Mesodermal cell (in vitro differentiated cells): ENCODE data around the gene TKTL1.

Source experiments
- H3K27ac ChIP-seq: 2 replicates; pipeline ENCODE4 v1.7.0; 2013; ENCODE audit warnings: mild to moderate bottlenecking, low read depth, low read length, moderate library complexity; ENCODE audit not compliant: severe bottlenecking
- H3K36me3 ChIP-seq: 2 replicates; pipeline ENCODE4 v1.7.1; 2013; ENCODE audit warnings: mild to moderate bottlenecking, low read length, moderate library complexity; ENCODE audit not compliant: control insufficient read depth, insufficient read depth
- H3K4me1 ChIP-seq: one replicate; pipeline ENCODE4 v1.7.1; 2013; ENCODE audit warnings: mild to moderate bottlenecking, low read length; ENCODE audit not compliant: insufficient read depth, control insufficient read depth, poor library complexity, severe bottlenecking
- H3K4me3 ChIP-seq: 2 replicates; pipeline ENCODE4 v1.7.0; 2013; ENCODE audit warnings: low read length, control low read depth, mild to moderate bottlenecking; ENCODE audit not compliant: insufficient read depth, poor library complexity, severe bottlenecking; ENCODE audit errors: extremely low read depth
- H3K9me3 ChIP-seq: 2 replicates; pipeline ENCODE4 v1.7.1; 2013; ENCODE audit warnings: mild to moderate bottlenecking, low read length, moderate library complexity; ENCODE audit not compliant: control insufficient read depth
- WGBS, 2 experiments: methylation state at CpG; one replicate each; pipeline ENCODE4 v1.1.5; 2013; ENCODE audit warnings: missing lambda C conversion rate in 2 of 2; ENCODE audit not compliant: insufficient coverage in 2 of 2; 5-methylcytosine and 5-hydroxymethylcytosine counted together

Gene TKTL1

DNA sequence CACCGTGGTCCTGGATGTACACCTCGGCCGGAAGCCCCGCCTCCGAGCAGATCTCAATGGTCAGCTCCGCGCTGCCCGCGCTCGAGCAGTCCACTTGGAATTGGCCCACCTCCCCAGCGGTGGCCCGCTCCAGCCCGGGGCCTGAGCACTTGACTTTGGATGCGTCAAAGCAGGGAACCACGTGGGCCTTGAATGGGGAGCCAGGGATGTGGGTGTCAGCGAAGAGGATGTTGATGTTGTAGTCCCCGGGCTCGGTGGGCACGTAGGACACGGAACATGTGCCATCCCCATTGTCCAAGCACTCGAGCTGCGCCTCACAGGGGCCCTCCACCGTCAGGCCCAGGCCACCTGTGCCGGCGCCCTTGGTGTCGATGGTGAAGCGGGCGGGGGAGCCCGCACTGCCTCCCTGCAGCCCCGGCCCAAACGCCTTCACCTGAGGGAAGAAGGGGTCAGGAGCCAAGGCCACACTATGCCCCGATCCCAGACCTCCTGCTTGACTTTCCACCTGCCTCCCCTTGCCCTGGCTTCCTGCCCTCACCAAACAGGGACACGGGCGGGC, 64.6 kb downstream of the TKTL1 start:
- no peaks in the 10 kb centered on the region for H3K9me3 ChIP-seq
- no peaks in the 10 kb centered on the region for H3K4me1 ChIP-seq
- H3K27ac ChIP-seq, result no peak overlapping the region
- H3K4me3 ChIP-seq, result no peak overlapping the region
- WGBS, 2 experiments, result 94 to 98% methylated on average over 12 to 15 of the region's 34 CpGs
- H3K36me3 ChIP-seq, result peaks cover 68% of the 10 kb centered on the region

DNA sequence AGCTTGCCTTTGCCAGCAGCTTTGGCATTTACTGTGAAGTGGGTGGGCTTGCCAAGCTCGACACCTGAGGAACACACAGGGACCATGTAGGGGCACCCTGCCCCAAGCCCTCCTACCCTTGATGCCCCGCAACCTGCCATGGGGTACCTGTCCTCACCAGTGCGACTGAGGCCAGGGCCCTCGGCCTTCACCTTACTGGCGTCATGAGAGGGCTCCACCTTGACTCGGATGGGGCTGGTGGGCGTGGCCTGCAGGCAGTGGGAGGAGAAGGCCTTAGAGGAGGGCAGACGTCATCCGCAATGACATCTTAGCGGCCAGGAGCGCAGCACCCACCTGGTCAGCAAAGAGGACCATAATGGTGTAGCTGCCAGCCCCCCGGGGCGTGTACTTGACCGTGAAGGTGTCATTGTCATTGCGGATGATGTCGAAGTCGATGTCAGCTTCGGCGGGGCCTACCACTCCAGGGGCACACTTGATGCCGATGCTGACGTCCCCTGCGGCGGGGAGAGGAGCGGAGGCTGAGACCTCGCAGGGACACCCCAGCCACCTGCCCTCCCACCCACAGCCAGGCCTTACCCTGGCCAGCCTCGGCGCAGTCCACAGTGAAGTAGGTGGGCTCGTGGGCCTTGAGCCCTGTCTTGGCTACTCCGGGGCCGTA, 66.6 kb downstream of the TKTL1 start:
- H3K27ac ChIP-seq, result no peak overlapping the region
- peaks cover 3% of the 10 kb centered on the region for H3K4me1 ChIP-seq
- H3K36me3 ChIP-seq, result peaks cover 82% of the 10 kb centered on the region
- H3K4me3 ChIP-seq, result no peak overlapping the region
- WGBS, 2 experiments, result 96% methylated on average over 7 to 18 of the region's 30 CpGs
- H3K9me3 ChIP-seq, result no peaks in the 10 kb centered on the region

- Histone ChIP-seq H3K36me3 (peaks cover 76% of the 10 kb centered on the region), H3K4me3 (no peak overlapping the region), H3K4me1 (peaks cover 10% of the 10 kb centered on the region), H3K9me3 (no peaks in the 10 kb centered on the region), H3K27ac (no peak overlapping the region)
- 97 to 98% methylated on average over 11 to 12 of the region's 20 CpGs for WGBS, 2 experiments
Observed at GRCh38 chrX:154363706-154364439, 68.3 kb downstream of the TKTL1 start.

- H3K36me3 ChIP-seq, result peaks cover 67% of the 10 kb centered on the region
- H3K27ac ChIP-seq, result no peak overlapping the region
- H3K9me3 ChIP-seq, result no peaks in the 10 kb centered on the region
- peaks cover 10% of the 10 kb centered on the region for H3K4me1 ChIP-seq
- 98 to 100% methylated on average over 4 to 11 of the region's 20 CpGs for WGBS, 2 experiments
- H3K4me3 ChIP-seq, result no peak overlapping the region
Observed at GRCh38 chrX:154365052-154365600, 69.5 kb downstream of the TKTL1 start.

DNA sequence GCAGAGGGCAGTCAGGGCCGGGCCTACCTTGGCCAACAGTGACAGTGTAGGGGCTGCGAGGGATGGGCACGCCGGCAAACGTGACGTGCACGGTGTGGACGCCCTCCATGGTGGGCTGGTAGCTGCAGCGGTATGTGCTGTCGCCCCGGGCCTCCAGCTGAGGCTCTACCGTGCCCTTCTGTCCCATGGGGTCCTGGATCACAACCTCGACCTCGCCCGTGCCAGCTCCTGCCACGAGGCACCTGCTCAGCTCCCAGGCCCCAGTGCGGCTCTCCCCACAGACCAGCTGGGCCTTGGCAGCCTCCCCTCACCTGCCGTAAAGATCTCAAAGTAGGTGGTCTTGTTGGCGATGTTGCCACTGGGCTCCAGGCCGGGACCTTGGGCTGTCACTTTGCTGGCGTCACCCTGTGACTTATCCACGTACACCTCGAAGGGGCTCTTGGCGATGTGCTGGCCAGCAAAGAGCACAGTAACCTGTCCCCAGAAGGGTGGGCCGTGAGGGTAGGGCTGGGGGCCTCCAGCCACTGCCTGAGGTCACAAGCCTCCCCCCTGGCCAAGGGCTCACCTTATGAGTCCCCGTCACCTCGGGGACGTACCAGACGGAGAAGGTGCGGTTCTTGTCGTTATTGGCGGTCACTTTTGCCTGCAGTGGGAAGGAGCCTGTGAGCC, 70.5 kb downstream of the TKTL1 start:
- peaks cover 59% of the 10 kb centered on the region for H3K36me3 ChIP-seq
- H3K4me3 ChIP-seq, result no peak overlapping the region
- H3K9me3 ChIP-seq, result no peaks in the 10 kb centered on the region
- peaks cover 10% of the 10 kb centered on the region for H3K4me1 ChIP-seq
- 96 to 97% methylated on average over 11 to 23 of the region's 32 CpGs for WGBS, 2 experiments
- H3K27ac ChIP-seq, result no peak overlapping the region

GRCh38 chrX:154366666-154367055, 71.1 kb downstream of the TKTL1 start:
- no peak overlapping the region for H3K4me3 ChIP-seq
- 100% methylated on average over 2 to 4 of the region's 11 CpGs for WGBS, 2 experiments
- H3K9me3 ChIP-seq, result no peaks in the 10 kb centered on the region
- H3K36me3 ChIP-seq, result peaks cover 54% of the 10 kb centered on the region
- H3K27ac ChIP-seq, result no peak overlapping the region
- peaks cover 10% of the 10 kb centered on the region for H3K4me1 ChIP-seq

GRCh38 chrX:154367474-154368308, 72.1 kb downstream of the TKTL1 start:
- no peaks in the 10 kb centered on the region for H3K9me3 ChIP-seq
- 97% methylated on average over 13 to 19 of the region's 31 CpGs for WGBS, 2 experiments
- H3K27ac ChIP-seq, result peak overlapping the region; percentile 96
- peaks cover 12% of the 10 kb centered on the region for H3K4me1 ChIP-seq
- H3K36me3 ChIP-seq, result peaks cover 45% of the 10 kb centered on the region
- H3K4me3 ChIP-seq, result peak overlapping the region; percentile 62

DNA sequence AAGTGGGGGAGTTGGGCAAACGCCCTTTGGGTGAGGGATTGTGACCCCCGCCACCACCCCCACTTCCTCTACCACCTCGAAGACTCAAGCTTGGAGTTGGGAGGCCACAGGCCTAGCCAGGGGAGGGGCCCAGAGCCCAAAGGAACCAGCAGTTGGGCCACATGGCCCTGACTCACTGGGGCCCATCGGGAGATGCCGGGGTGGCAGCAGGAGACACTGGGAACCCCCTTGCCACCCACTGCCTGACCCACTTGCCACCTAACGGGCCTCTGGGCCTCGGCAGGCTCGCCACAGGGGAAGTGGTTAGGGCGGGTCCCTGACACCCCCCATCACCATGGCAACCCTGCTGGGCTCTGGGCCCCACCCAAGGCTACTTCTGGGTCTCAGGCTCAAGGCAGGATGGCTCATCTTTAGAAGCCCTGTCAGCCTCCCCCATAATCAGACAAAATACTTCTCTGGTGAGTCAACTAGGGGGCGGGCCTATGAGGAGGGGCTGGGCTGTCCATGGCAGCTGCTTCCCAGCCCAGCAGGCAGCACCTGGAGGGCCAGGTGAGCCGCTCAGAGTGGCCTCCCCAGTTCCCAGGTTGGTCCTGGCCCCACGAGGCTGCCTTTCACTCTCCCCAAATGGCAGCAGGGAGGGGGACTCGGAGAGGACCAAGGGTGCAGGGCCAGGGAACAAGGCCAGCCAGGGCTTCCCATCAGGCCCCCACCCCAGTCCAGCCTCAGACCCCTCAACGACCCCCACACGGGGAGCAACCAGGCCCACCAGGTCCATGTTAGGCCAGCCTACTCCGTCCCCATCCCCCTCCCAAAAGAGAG, 73.2 kb downstream of the TKTL1 start:
- peaks cover 36% of the 10 kb centered on the region for H3K36me3 ChIP-seq
- H3K27ac ChIP-seq, result peak overlapping the region; percentile 96
- peak overlapping the region; percentile 62 for H3K4me3 ChIP-seq
- peaks cover 21% of the 10 kb centered on the region for H3K4me1 ChIP-seq
- no peaks in the 10 kb centered on the region for H3K9me3 ChIP-seq
- 44 to 45% methylated on average over 2 to 3 of the region's 16 CpGs for WGBS, 2 experiments

DNA sequence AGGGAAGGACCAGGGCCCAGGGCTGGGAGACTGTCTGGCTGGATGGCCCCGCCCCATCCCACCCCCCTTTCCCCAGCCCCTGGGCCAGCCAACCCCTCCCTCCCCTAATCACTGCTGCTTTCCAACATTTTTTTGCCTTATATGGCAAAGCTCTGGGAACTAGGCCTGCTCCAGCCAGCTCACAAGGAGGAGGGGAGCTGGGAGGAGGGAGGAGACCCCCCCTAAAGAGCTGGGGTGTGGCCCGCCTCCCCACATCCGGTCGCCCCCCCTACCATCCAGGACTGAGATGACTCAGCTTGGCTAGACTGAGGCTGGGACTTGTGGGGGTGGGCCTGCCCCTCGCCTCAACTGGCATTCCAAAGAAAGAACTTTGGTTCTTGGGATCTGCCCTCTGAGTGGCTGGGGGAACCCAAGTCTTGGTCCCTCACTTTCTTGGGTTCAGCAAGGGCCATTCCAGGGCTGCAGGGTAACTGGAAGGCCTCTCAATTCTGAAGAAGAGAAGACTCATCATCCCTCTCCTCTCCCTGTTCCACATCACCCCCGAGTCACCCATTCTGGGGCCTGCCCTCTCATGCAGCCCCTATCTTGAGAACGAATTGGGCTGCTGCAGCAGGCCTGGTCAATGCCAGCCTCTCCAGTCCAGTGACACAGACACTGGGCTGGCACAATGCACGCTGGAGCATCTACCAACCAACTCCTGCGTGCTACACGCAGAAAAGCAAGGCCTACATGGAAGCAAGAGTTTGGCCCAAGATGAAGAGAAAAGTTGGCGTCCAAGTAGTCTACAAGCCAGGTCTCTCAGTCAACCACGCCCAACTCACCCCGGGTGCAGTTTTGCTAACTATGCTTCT, 74.1 kb downstream of the TKTL1 start:
- H3K4me3 ChIP-seq, result peak overlapping the region; percentile 62
- H3K36me3 ChIP-seq, result peaks cover 29% of the 10 kb centered on the region
- H3K9me3 ChIP-seq, result no peaks in the 10 kb centered on the region
- peaks cover 21% of the 10 kb centered on the region for H3K4me1 ChIP-seq
- peak overlapping the region; percentile 96 for H3K27ac ChIP-seq
- WGBS, 2 experiments, result 0% methylated on average over 3 to 4 of the region's 13 CpGs
